ENCODE measurements around the gene DRICH1. TPM values are rescaled to one million over a fixed set of nuclear protein-coding genes. Genes with fewer than 3 reads are reported as not detected.

Gene DRICH1
- total and polyA plus RNA-seq, 7 donors: 0.50 to 0.83 TPM; not detected in 5

- H3K4me3 ChIP-seq: no peak overlapping the region
- intact Hi-C loops (cut with DNase I): loop anchor here (2.0 kb wide), 1 partner anchor 277 kb away; no protein-coding TSS in a partner anchor
- H3K27me3 ChIP-seq: no peaks in the 10 kb centered on the region
- no peaks in the 10 kb centered on the region for H3K9me3 ChIP-seq
- no peak for DNase-seq
- no peaks in the 10 kb centered on the region for H3K4me1 ChIP-seq
- TF ChIP-seq, protein P1, sequence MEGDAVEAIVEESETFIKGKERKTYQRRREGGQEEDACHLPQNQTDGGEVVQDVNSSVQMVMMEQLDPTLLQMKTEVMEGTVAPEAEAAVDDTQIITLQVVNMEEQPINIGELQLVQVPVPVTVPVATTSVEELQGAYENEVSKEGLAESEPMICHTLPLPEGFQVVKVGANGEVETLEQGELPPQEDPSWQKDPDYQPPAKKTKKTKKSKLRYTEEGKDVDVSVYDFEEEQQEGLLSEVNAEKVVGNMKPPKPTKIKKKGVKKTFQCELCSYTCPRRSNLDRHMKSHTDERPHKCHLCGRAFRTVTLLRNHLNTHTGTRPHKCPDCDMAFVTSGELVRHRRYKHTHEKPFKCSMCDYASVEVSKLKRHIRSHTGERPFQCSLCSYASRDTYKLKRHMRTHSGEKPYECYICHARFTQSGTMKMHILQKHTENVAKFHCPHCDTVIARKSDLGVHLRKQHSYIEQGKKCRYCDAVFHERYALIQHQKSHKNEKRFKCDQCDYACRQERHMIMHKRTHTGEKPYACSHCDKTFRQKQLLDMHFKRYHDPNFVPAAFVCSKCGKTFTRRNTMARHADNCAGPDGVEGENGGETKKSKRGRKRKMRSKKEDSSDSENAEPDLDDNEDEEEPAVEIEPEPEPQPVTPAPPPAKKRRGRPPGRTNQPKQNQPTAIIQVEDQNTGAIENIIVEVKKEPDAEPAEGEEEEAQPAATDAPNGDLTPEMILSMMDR (IDR thresholded peaks at IDR 0.05): no peak
- TF ChIP-seq POLR2AphosphoS5 (IDR thresholded peaks at IDR 0.05) (no peak), EP300 (IDR thresholded peaks at IDR 0.05) (no peak)
- H3K27ac ChIP-seq: no peak overlapping the region
- no peaks in the 10 kb centered on the region for H3K36me3 ChIP-seq
- WGBS, 2 donors: 91 to 93% methylated on average over 7 of the region's 7 CpGs
Observed at GRCh38 chr22:23591846-23592245, 40.3 kb downstream of the DRICH1 start.

DNA sequence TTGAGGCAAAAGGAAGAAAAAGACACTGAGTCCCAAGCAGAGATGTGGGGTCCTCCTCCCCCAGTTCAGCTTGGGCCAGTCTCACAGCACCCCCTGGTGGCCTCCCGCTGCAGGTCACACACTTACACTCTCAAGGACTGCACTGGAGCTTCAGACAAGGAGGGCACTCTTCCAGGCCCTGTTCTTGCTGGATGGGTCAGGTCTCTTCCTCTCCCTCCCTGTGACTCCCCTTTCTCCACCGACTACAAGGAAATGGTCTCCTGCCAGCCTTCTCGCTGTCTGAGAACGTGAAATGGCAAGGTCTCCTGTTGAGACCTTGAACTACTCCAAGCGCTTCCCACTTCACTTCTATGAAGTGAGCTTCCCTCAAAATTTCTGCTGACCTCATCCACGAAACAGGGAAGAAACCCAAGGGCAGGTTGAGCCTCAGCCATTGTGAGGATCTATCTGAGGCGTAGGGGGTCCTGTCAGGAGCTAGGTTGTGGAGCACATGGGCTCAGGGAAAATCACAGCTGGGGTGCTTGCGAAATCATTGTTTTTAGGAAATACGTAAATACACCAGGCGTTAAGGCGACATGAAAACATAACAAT lies 40.8 kb downstream of the DRICH1 start:
- Histone ChIP-seq H3K27me3 (no peaks in the 10 kb centered on the region), H3K9me3 (no peaks in the 10 kb centered on the region), H3K27ac (no peak overlapping the region), H3K36me3 (no peaks in the 10 kb centered on the region), H3K4me1 (no peaks in the 10 kb centered on the region), H3K4me3 (no peak overlapping the region)
- TF ChIP-seq, protein P1 (IDR thresholded peaks at IDR 0.05): peak in 3 of 4 experiments; percentile 53 to 74 (median 63)
- no peak for TF ChIP-seq POLR2AphosphoS5 (IDR thresholded peaks at IDR 0.05)
- peak; percentile 72 for DNase-seq
- intact Hi-C loops (cut with DNase I): loop anchor here (2.0 kb wide), 1 partner anchor 276 kb away; no protein-coding TSS in a partner anchor
- 47 to 52% methylated on average over 11 of the region's 11 CpGs for WGBS, 2 donors

- no peak for DNase-seq
- Histone ChIP-seq H3K4me3 (no peak overlapping the region), H3K27me3 (no peaks in the 10 kb centered on the region), H3K27ac (no peak overlapping the region), H3K9me3 (no peaks in the 10 kb centered on the region), H3K36me3 (no peaks in the 10 kb centered on the region), H3K4me1 (no peaks in the 10 kb centered on the region)
- TF ChIP-seq, protein P1 (IDR thresholded peaks at IDR 0.05): no peak
- no peak for TF ChIP-seq EP300 (IDR thresholded peaks at IDR 0.05)
- TF ChIP-seq POLR2A (IDR thresholded peaks at IDR 0.05): no peak
- TF ChIP-seq POLR2AphosphoS5 (IDR thresholded peaks at IDR 0.05): no peak
- WGBS, 2 donors: 51 to 73% methylated on average over 6 of the region's 6 CpGs
- intact Hi-C loops (cut with DNase I): no loop called here
Observed at GRCh38 chr22:23583836-23584235, 48.3 kb downstream of the DRICH1 start.

- Histone ChIP-seq H3K4me1 (no peaks in the 10 kb centered on the region), H3K9me3 (no peaks in the 10 kb centered on the region), H3K27ac (no peak overlapping the region), H3K4me3 (no peak overlapping the region), H3K36me3 (no peaks in the 10 kb centered on the region), H3K27me3 (no peaks in the 10 kb centered on the region)
- DNase-seq: no peak
- TF ChIP-seq EP300 (IDR thresholded peaks at IDR 0.05) (no peak), POLR2AphosphoS5 (IDR thresholded peaks at IDR 0.05) (no peak), POLR2A (IDR thresholded peaks at IDR 0.05) (no peak)
- TF ChIP-seq, protein P1 (IDR thresholded peaks at IDR 0.05): no peak
- 61 to 65% methylated on average over 7 of the region's 7 CpGs for WGBS, 2 donors
- intact Hi-C loops (cut with DNase I): no loop called here
Observed at GRCh38 chr22:23583153-23583552, 49.0 kb downstream of the DRICH1 start.

DNA sequence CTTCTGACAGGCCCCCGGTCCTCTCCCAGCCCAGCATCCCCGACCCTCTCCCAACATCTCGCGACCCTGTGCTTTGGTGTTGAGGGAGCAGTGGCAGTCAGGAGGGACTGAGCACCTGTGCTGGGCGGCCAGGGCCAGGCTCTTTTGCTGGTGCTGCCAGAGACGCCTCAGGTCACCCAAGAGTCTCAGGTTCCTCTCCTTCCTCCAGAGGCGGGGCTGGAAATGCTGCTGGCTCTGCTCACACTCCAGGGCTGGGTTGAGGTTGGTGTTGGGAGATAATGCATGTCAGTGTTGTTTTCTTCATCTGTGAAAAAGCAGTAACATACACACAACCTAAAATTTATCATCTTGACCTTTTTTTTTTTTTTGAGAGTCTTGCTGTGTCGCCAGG lies 50.9 kb downstream of the DRICH1 start:
- H3K9me3 ChIP-seq: no peaks in the 10 kb centered on the region
- 57 to 84% methylated on average over 8 of the region's 8 CpGs for WGBS, 2 donors
- H3K27ac ChIP-seq: no peak overlapping the region
- DNase-seq: no peak
- no peaks in the 10 kb centered on the region for H3K36me3 ChIP-seq
- H3K4me3 ChIP-seq: no peak overlapping the region
- no peaks in the 10 kb centered on the region for H3K27me3 ChIP-seq
- TF ChIP-seq EP300 (IDR thresholded peaks at IDR 0.05) (no peak), POLR2AphosphoS5 (IDR thresholded peaks at IDR 0.05) (no peak), POLR2A (IDR thresholded peaks at IDR 0.05) (no peak)
- TF ChIP-seq, protein P1 (IDR thresholded peaks at IDR 0.05): no peak
- intact Hi-C loops (cut with DNase I): no loop called here
- H3K4me1 ChIP-seq: no peaks in the 10 kb centered on the region

Data from sigmoid colon (tissue), 7 donors.